ENCODE data around the gene TPCN2. TPM values are rescaled to one million over a fixed set of nuclear protein-coding genes. Genes with fewer than 3 reads are reported as not detected.

Gene TPCN2
- total and polyA plus RNA-seq, 2 of the 4 experiments (the other 2 are of a cell fraction), result 3.4 to 8.0 TPM

DNA sequence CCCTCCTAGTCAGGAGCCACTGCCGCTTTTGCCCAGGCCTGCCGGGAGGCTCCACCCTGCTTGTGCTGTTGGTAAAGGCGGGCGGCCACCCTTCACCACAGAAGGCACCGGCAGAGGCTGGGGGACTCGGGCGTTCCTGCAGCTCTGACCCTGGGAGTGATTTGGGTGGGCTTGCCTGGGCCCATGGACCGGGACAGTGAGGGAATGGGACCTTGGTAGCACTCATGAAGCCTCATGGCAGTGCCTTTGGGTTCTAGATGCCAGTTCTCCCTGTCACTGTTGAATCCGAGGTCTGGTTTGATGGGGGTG lies 4.4 kb downstream of the TPCN2 start:
- TF ChIP-seq RFX5 (IDR thresholded peaks at IDR 0.05; ENCODE audit: low read depth, low read length), result no peak
- no peak for TF ChIP-seq RAD21 (IDR thresholded peaks at IDR 0.05; ENCODE audit: low read length)
- no peak for TF ChIP-seq SMC3 (IDR thresholded peaks at IDR 0.05; ENCODE audit: low read depth, low read length)
- TF ChIP-seq, protein P1, sequence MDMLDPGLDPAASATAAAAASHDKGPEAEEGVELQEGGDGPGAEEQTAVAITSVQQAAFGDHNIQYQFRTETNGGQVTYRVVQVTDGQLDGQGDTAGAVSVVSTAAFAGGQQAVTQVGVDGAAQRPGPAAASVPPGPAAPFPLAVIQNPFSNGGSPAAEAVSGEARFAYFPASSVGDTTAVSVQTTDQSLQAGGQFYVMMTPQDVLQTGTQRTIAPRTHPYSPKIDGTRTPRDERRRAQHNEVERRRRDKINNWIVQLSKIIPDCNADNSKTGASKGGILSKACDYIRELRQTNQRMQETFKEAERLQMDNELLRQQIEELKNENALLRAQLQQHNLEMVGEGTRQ (IDR thresholded peaks at IDR 0.05; ENCODE audit: low read depth, low read length), result no peak
- no peak for TF ChIP-seq BHLHE40 (IDR thresholded peaks at IDR 0.05; ENCODE audit: low read depth, low read length)
- TF ChIP-seq NFE2L2 (IDR thresholded peaks at IDR 0.05; ENCODE audit: low read depth, low read length), result no peak
- no peak for TF ChIP-seq POLR2A (IDR thresholded peaks at IDR 0.05; ENCODE audit: low read depth, low read length)
- Histone ChIP-seq H3K4me2 (ENCODE audit: low read depth, low read length) (no peak overlapping the region), H3K36me3 (ENCODE audit: control insufficient read depth, insufficient read depth, low read length) (peaks cover 28% of the 10 kb centered on the region), H3K79me1 (ENCODE audit: low read depth in 1 of 2, low read length in 2 of 2) (peaks cover 9 to 77% of the 10 kb centered on the region in 2 experiments), H2BK5ac (ENCODE audit: low read depth, low read length, poor library complexity, severe bottlenecking) (no peak overlapping the region), H3K27me3 (ENCODE audit: control insufficient read depth, insufficient read depth, low read length) (no peaks in the 10 kb centered on the region), H3K23ac (ENCODE audit: low read depth, low read length) (no peak overlapping the region), H4K8ac (ENCODE audit: low read depth in 2 of 2, low read length in 2 of 2) (no peak overlapping the region), H3K56ac (ENCODE audit: extremely low read depth, insufficient read depth, low read length) (no peak overlapping the region), H3K4ac (ENCODE audit: low read depth, low read length) (no peak overlapping the region), H2AK5ac (ENCODE audit: low read depth, low read length) (no peak overlapping the region), H3K9ac (ENCODE audit: low read depth, low read length) (no peak overlapping the region), H2BK120ac (ENCODE audit: low read depth, low read length) (no peak overlapping the region), H3K27ac (ENCODE audit: insufficient read depth, low read length) (no peak overlapping the region), H3K4me1 (ENCODE audit: control insufficient read depth, insufficient read depth, low read length) (peaks cover 5% of the 10 kb centered on the region), H2AK9ac (replicated peaks; ENCODE audit: low read depth, low read length, poor library complexity) (no peak overlapping the region), H3K9me3 (ENCODE audit: control insufficient read depth, insufficient read depth, low read length) (no peaks in the 10 kb centered on the region), H4K20me1 (ENCODE audit: insufficient read depth, low read length) (peaks cover 43% of the 10 kb centered on the region), H3K18ac (ENCODE audit: low read depth, low read length) (no peak overlapping the region), H2BK15ac (ENCODE audit: low read depth, low read length) (no peak overlapping the region), H2BK20ac (ENCODE audit: low read depth, low read length) (no peak overlapping the region), H4K5ac (ENCODE audit: low read depth, low read length) (no peak overlapping the region), H3K14ac (replicated peaks; ENCODE audit: low read depth, low read length) (no peak overlapping the region), H4K91ac (ENCODE audit: insufficient read depth, low read depth, low read length) (no peak overlapping the region), H3K9me1 (ENCODE audit: insufficient read depth, low read length) (peaks cover 4% of the 10 kb centered on the region; the same call in 1 of the 2 replicates), H3K4me3 (ENCODE audit: insufficient read depth, low read depth, low read length) (no peak overlapping the region), H2AFZ (replicated peaks; ENCODE audit: low read length, poor library complexity) (no peak overlapping the region)
- whole genome bisulfite sequencing, 2 experiments (ENCODE audit: extremely low coverage in 2 of 2, insufficient read length in 1 of 2), result 90% methylated on average over 2 of the region's 9 CpGs; no CpG with 5 or more reads in 1 of the 2 experiments
- intact Hi-C loops (cut with micrococcal nuclease), result no loop called here
- POLR2A ChIA-PET (ENCODE audit: unreplicated experiment), result no interaction called here
- CTCF ChIA-PET, result no interaction called here
- dilution Hi-C loops (cut with HindIII; ENCODE audit: low sequenced_read_pairs, unreplicated experiment), result no loop called here
- in situ Hi-C loops (cut with MboI; ENCODE audit: low sequenced_read_pairs), result no loop called here
- ATAC-seq (ENCODE audit: low read depth), result no peak
- BruUV-seq (replicated peaks), result no TSS peak
- no peak for DNase-seq

All from IMR-90 (cell line).